SKM-1 (cell line): ENCODE results near the gene KCNN4.
"Not testable (repeated sequence)": the region's sequence is repeated elsewhere in the genome, so short reads cannot be mapped to it uniquely, and the experiment has no call there.

Experiments
- DNase-seq: peaks from one replicate; lab custom pipeline; 2025; ENCODE audit not compliant: unreplicated experiment; lab: John Stamatoyannopoulos, UW

The KCNN4 gene

GRCh38 chr19:43780706-43781525, at the start of gene KCNN4:
TSS of gene KCNN4 (minus strand) at chr19:43780973. CDS start at chr19:43780861, 112 bp downstream.
- no peak for DNase-seq

- peak; percentile 14 for DNase-seq
Observed at GRCh38 chr19:43826787-43827754, 46.3 kb upstream of the KCNN4 start, which contains the start of gene ZNF283. TSS of gene ZNF283 (plus strand) at chr19:43827321. CDS start at chr19:43833505, 6,184 bp downstream.

- not testable (repeated sequence) for DNase-seq
Observed at GRCh38 chr19:43824572-43824971, 43.8 kb upstream of the KCNN4 start.

GRCh38 chr19:43823856-43824255, 43.1 kb upstream of the KCNN4 start:
- not testable (repeated sequence) for DNase-seq

GRCh38 chr19:43820884-43821215, 40.1 kb upstream of the KCNN4 start:
- no peak for DNase-seq

GRCh38 chr19:43820098-43820883, 39.5 kb upstream of the KCNN4 start:
- DNase-seq: no peak

GRCh38 chr19:43818500-43818899, 37.7 kb upstream of the KCNN4 start:
- DNase-seq: no peak

GRCh38 chr19:43817454-43817853, 36.7 kb upstream of the KCNN4 start:
- DNase-seq: not testable (repeated sequence)

GRCh38 chr19:43814663-43815352, 34.0 kb upstream of the KCNN4 start:
- no peak for DNase-seq

- DNase-seq: no peak
Observed at GRCh38 chr19:43812688-43813087, 31.9 kb upstream of the KCNN4 start.

- no peak for DNase-seq
Observed at GRCh38 chr19:43812259-43812658, 31.5 kb upstream of the KCNN4 start.

- DNase-seq: no peak
Observed at GRCh38 chr19:43811837-43812236, 31.1 kb upstream of the KCNN4 start.

GRCh38 chr19:43809762-43810696, 29.3 kb upstream of the KCNN4 start:
- DNase-seq: peak; percentile 2

GRCh38 chr19:43807651-43808050, 26.9 kb upstream of the KCNN4 start:
- no peak for DNase-seq

- DNase-seq: no peak
Observed at GRCh38 chr19:43806848-43807247, 26.1 kb upstream of the KCNN4 start.

GRCh38 chr19:43806401-43806800, 25.6 kb upstream of the KCNN4 start:
- DNase-seq: not testable (repeated sequence)

- DNase-seq: no peak
Observed at GRCh38 chr19:43804432-43804831, 23.7 kb upstream of the KCNN4 start.

GRCh38 chr19:43802216-43802951, 21.6 kb upstream of the KCNN4 start, which contains the start of gene LYPD5:
TSS of gene LYPD5 (minus strand) at chr19:43802447. CDS start at chr19:43802380, 67 bp downstream.
- DNase-seq: no peak
